Liver (tissue), 9 donors: ENCODE results near the gene STPG4. TPM values are rescaled to one million over a fixed set of nuclear protein-coding genes. Genes with fewer than 3 reads are reported as not detected.

Source experiments
- DNase-seq: peaks from one replicate; pipeline ENCODE4 v3.0.0-alpha.2; 2017; ENCODE audit warnings: low spot score
- H3K27ac ChIP-seq, 2 donors: one replicate each; pipeline ENCODE4 v1.7.0; 2013; ENCODE audit warnings: inconsistent platforms in 2 of 2, low read length in 2 of 2, control low read depth in 1 of 2, low read depth in 1 of 2, mild to moderate bottlenecking in 1 of 2
- H3K27me3 ChIP-seq, 4 donors: one replicate each; pipeline versions ENCODE4 v1.6.1 to v1.7.0; 2013; ENCODE audit warnings: low read length in 3 of 4, inconsistent platforms in 1 of 4, mild to moderate bottlenecking in 1 of 4, moderate library complexity in 1 of 4; ENCODE audit not compliant: control insufficient read depth in 4 of 4, insufficient read depth in 4 of 4
- H3K36me3 ChIP-seq, 4 donors: one replicate each; pipeline versions ENCODE4 v1.6.1 to v1.7.0; 2013; ENCODE audit warnings: low read length in 3 of 4, mild to moderate bottlenecking in 3 of 4, low read depth in 1 of 4, moderate library complexity in 1 of 4; ENCODE audit not compliant: control insufficient read depth in 4 of 4, insufficient read depth in 3 of 4
- H3K4me1 ChIP-seq, 4 donors: one replicate each; pipeline versions ENCODE4 v1.6.1 to v1.7.0; 2013; ENCODE audit warnings: low read length in 3 of 4, mild to moderate bottlenecking in 3 of 4, moderate library complexity in 1 of 4; ENCODE audit not compliant: control insufficient read depth in 4 of 4, insufficient read depth in 4 of 4
- H3K4me3 ChIP-seq, 3 donors: one replicate each; pipeline versions ENCODE4 v1.6.1 to v1.7.0; 2013; ENCODE audit warnings: low read length in 3 of 3, control low read depth in 1 of 3, low read depth in 1 of 3, mild to moderate bottlenecking in 1 of 3
- H3K9ac ChIP-seq, 2 donors: one replicate each; pipeline ENCODE4 v1.7.0; 2013; ENCODE audit warnings: low read length in 2 of 2, mild to moderate bottlenecking in 2 of 2, moderate library complexity in 2 of 2, control low read depth in 1 of 2, low read depth in 1 of 2
- H3K9me3 ChIP-seq, 4 donors: one replicate each; pipeline versions ENCODE4 v1.6.1 to v1.7.0; 2013; ENCODE audit warnings: low read length in 3 of 4; ENCODE audit not compliant: control insufficient read depth in 4 of 4
- EGR1 ChIP-seq, 2 donors: IDR thresholded peaks; 2 replicates each; pipeline ENCODE4 v1.6.1; 2016 to 2018; ENCODE audit warnings: antibody characterized with exemption in 2 of 2, low read depth in 2 of 2
- FOXA1 ChIP-seq: IDR thresholded peaks from 2 replicates; pipeline ENCODE4 v1.6.1; 2016; ENCODE audit warnings: antibody characterized with exemption
- FOXA2 ChIP-seq: IDR thresholded peaks from 2 replicates; pipeline ENCODE4 v1.6.1; 2016; ENCODE audit warnings: antibody characterized with exemption
- GABPA ChIP-seq, 2 donors: IDR thresholded peaks in 1 of 2; conservative IDR thresholded peaks in 1 of 2; 2 replicates each; pipeline ENCODE4 v1.6.1; 2016; ENCODE audit warnings: antibody characterized with exemption in 2 of 2, mild to moderate bottlenecking in 1 of 2, moderate library complexity in 1 of 2
- HNF4A ChIP-seq, 2 donors: conservative IDR thresholded peaks; 2 replicates each; pipeline ENCODE4 v1.6.1; 2016; ENCODE audit warnings: antibody characterized with exemption in 2 of 2, mild to moderate bottlenecking in 2 of 2
- HNF4G ChIP-seq: IDR thresholded peaks from 2 replicates; pipeline ENCODE4 v1.6.1; 2016; ENCODE audit warnings: antibody characterized with exemption
- JUND ChIP-seq, 2 donors: IDR thresholded peaks; 2 replicates each; pipeline ENCODE4 v1.6.1; 2016; ENCODE audit warnings: antibody characterized with exemption in 2 of 2
- MAX ChIP-seq: IDR thresholded peaks from 2 replicates; pipeline ENCODE4 v1.6.1; 2016; ENCODE audit warnings: antibody characterized with exemption
- NR2F2 ChIP-seq: IDR thresholded peaks from 2 replicates; pipeline ENCODE4 v1.6.1; 2016; ENCODE audit warnings: antibody characterized with exemption
- RAD21 ChIP-seq, 2 donors: IDR thresholded peaks; 2 replicates each; pipeline ENCODE4 v1.6.1; 2016; ENCODE audit warnings: antibody characterized with exemption in 2 of 2, mild to moderate bottlenecking in 2 of 2
- RXRA ChIP-seq, 2 donors: IDR thresholded peaks; 2 replicates each; pipeline ENCODE4 v1.6.1; 2017 to 2018; ENCODE audit warnings: antibody characterized with exemption in 2 of 2, mild to moderate bottlenecking in 1 of 2
- SP1 ChIP-seq: IDR thresholded peaks from 2 replicates; pipeline ENCODE4 v1.6.1; 2018; ENCODE audit warnings: antibody characterized with exemption, mild to moderate bottlenecking
- YY1 ChIP-seq: IDR thresholded peaks from 2 replicates; pipeline ENCODE4 v1.6.1; 2016; ENCODE audit warnings: antibody characterized with exemption, mild to moderate bottlenecking
- ZBTB33 ChIP-seq: IDR thresholded peaks from 2 replicates; pipeline ENCODE4 v1.6.1; 2016; ENCODE audit warnings: antibody characterized with exemption
- WGBS: extraction: QIAGEN DNeasy Blood & Tissue Kit; methylation state at CpG from one replicate; pipeline ENCODE4 v1.1.7; 2013; 5-methylcytosine and 5-hydroxymethylcytosine counted together
- polyA plus RNA-seq, 2 donors: library from polyadenylated mRNA; stranded (reverse) in 1 of 2; unstranded in 1 of 2; fragments of 200-250 nt in 1 of 2; fragments of >200 nt in 1 of 2; fragmentation: Nextera tagmentation in 1 of 2; extraction: Ambion mirVana in 1 of 2; gene quantifications; one replicate each; pipeline versions ENCODE4 v1.2.1 to v1.2.3, GENCODE V29; 2013 to 2015
- total RNA-seq, 2 donors: library from RNA; depleted of rRNA; stranded (reverse); fragments of >200 nt; gene quantifications; one replicate each; pipeline ENCODE4 v1.2.3, GENCODE V29; 2014
- TF ChIP-seq, protein P1 (sequence below): fragments of 150-350 bp; IDR thresholded peaks from 2 replicates; pipeline ENCODE4 v1.5.1; 2017; ENCODE audit warnings: improper control_type of control experiment, low read depth, low read length; ENCODE audit not compliant: missing input control
- donor health status: healthy.
- donor health status: healthy.
- donor health status: healthy.
- donor health status: healthy.
- donor health status: healthy.

The STPG4 gene
- total and polyA plus RNA-seq, 4 donors = 0.25 TPM; not detected in 3

DNA sequence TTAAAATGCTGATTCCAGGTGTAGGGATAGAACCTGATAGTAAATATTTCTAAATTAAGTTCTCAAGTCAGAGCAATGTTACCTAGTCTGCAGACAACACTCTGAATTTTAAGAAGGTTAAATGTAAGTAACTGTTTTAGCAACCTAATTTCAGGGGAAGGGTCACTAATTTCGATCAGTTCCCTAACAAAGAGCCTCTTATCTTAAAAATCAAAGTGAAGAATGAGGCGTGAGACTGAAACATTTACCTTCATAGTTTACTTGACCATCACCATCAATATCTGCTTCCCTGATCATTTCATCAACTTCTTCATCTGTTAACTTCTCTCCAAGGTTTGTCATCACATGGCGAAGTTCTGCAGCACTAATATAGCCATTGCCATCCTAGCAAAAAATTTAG is 6.4 kb upstream of the STPG4 start:
- Histone ChIP-seq H3K4me1 (peaks cover 5 to 21% (median 16%) of the 10 kb centered on the region in 4 donors), H3K27ac (no peak overlapping the region), H3K9me3 (no peaks in the 10 kb centered on the region), H3K4me3 (no peak overlapping the region), H3K27me3 (no peaks in the 10 kb centered on the region), H3K9ac (no peak overlapping the region), H3K36me3 (peaks cover 2 to 28% (median 15%) of the 10 kb centered on the region in 4 donors)
- WGBS = 95% methylated on average over 3 of the region's 3 CpGs
- DNase-seq = no peak
- TF ChIP-seq ZBTB33 (no peak), FOXA2 (no peak), HNF4G (no peak)

DNA sequence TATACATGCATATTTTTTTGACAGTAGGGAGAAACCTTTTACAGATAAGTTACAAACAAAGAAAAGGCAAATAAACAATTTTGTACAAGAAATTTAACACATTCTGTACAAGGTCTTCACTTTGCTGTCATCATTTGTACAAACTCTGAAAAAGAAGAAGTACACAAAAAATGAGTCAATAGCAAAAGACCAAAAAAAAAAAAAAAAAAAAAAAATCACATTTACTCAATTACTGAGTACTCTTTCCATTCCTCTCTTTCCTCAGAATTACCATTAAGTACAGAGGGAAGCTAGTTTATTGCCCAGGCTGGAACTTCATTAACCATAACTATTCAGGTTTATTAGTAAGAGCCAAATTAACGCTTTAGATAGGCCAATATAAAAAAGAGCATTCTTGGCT is 5.6 kb upstream of the STPG4 start:
- H3K27me3 ChIP-seq = no peaks in the 10 kb centered on the region
- H3K9ac ChIP-seq = no peak overlapping the region
- no peak for DNase-seq
- no peaks in the 10 kb centered on the region for H3K9me3 ChIP-seq
- WGBS = 97% methylated on average over 1 of the region's 1 CpG
- H3K4me3 ChIP-seq = no peak overlapping the region
- H3K27ac ChIP-seq = peak overlapping the region; percentile 11 to 46
- H3K4me1 ChIP-seq = peaks cover 5 to 21% (median 16%) of the 10 kb centered on the region in 4 donors
- peaks cover 2 to 28% (median 15%) of the 10 kb centered on the region in 4 donors for H3K36me3 ChIP-seq
- TF ChIP-seq RXRA (IDR thresholded peaks at IDR 0.05) (no peak), ZBTB33 (no peak), EGR1 (IDR thresholded peaks at IDR 0.05; ENCODE audit: low read depth in 2 of 2) (no peak), GABPA (IDR thresholded peaks at IDR 0.05 in 1 of 2, conservative IDR thresholded peaks at IDR 0.05 in 1 of 2) (no peak), FOXA2 (no peak), RAD21 (IDR thresholded peaks at IDR 0.05) (no peak), SP1 (no peak), HNF4G (no peak), FOXA1 (no peak), JUND (IDR thresholded peaks at IDR 0.05) (no peak), MAX (no peak), HNF4A (conservative IDR thresholded peaks at IDR 0.05) (no peak), YY1 (no peak)

DNA sequence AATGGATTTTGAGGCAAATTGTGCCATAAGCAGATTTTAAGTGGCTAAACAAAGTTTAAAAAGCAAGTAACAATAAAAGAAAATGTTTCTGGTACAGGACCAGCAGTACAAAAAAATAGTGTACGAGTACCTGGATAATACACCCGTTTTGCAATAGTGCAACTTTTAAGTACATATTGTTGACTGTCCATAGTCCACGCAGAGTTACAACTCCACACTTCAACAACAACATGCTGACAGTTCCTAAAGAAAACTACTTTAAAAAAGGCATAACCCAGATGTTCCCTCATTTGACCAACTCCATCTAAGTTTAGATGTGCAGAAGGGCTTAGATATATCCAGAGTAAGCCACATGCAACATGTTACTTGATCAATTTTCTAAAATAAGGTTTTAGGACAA is 5.1 kb upstream of the STPG4 start:
- peaks cover 5 to 21% (median 16%) of the 10 kb centered on the region in 4 donors for H3K4me1 ChIP-seq

More for the DNA sequence above, 5.1 kb upstream of the STPG4 start:
- WGBS = 42% methylated on average over 3 of the region's 3 CpGs
- TF ChIP-seq HNF4G (peak; percentile 61), HNF4A (conservative IDR thresholded peaks at IDR 0.05) (peak; percentile 88 to 89), EGR1 (IDR thresholded peaks at IDR 0.05; ENCODE audit: low read depth in 2 of 2) (no peak), RXRA (IDR thresholded peaks at IDR 0.05) (peak; percentile 23 to 65), MAX (peak; percentile 36), NR2F2 (no peak), RAD21 (IDR thresholded peaks at IDR 0.05) (peak; percentile 30 to 36), SP1 (peak; percentile 52), YY1 (peak; percentile 29), JUND (IDR thresholded peaks at IDR 0.05) (peak in 1 of 2 donors; percentile 39), FOXA2 (peak; percentile 37)
- TF ChIP-seq, protein P1, sequence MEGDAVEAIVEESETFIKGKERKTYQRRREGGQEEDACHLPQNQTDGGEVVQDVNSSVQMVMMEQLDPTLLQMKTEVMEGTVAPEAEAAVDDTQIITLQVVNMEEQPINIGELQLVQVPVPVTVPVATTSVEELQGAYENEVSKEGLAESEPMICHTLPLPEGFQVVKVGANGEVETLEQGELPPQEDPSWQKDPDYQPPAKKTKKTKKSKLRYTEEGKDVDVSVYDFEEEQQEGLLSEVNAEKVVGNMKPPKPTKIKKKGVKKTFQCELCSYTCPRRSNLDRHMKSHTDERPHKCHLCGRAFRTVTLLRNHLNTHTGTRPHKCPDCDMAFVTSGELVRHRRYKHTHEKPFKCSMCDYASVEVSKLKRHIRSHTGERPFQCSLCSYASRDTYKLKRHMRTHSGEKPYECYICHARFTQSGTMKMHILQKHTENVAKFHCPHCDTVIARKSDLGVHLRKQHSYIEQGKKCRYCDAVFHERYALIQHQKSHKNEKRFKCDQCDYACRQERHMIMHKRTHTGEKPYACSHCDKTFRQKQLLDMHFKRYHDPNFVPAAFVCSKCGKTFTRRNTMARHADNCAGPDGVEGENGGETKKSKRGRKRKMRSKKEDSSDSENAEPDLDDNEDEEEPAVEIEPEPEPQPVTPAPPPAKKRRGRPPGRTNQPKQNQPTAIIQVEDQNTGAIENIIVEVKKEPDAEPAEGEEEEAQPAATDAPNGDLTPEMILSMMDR = no peak
- peak overlapping the region; percentile 11 to 46 for H3K27ac ChIP-seq
- no peak overlapping the region for H3K4me3 ChIP-seq
- H3K27me3 ChIP-seq = no peaks in the 10 kb centered on the region
- no peaks in the 10 kb centered on the region for H3K9me3 ChIP-seq
- peaks cover 2 to 28% (median 15%) of the 10 kb centered on the region in 4 donors for H3K36me3 ChIP-seq
- no peak for DNase-seq
- H3K9ac ChIP-seq = no peak overlapping the region
